Peyer's patch (tissue), 4 donors: Measurements from ENCODE around the gene HRG. TPM values are rescaled to one million over a fixed set of nuclear protein-coding genes. Genes with fewer than 3 reads are reported as not detected.

Experiments used
- DNase-seq, 3 donors: peaks; one replicate each; pipeline ENCODE4 v3.0.0-alpha.2; 2017 to 2019
- H3K27ac ChIP-seq, 4 donors: fragments of 200-600 bp; sonication (generic); one replicate each; pipeline ENCODE4 v1.5.1; 2016 to 2019
- H3K27me3 ChIP-seq, 2 donors: fragments of 200-600 bp; sonication (generic); one replicate each; pipeline ENCODE4 v1.5.1; 2019
- H3K36me3 ChIP-seq, 3 donors: fragments of 200-600 bp; sonication (generic); one replicate each; pipeline ENCODE4 v1.5.1; 2016 to 2019
- H3K4me1 ChIP-seq, 4 donors: fragments of 200-600 bp; sonication (generic); one replicate each; pipeline ENCODE4 v1.5.1; 2016 to 2019
- H3K4me3 ChIP-seq, 4 donors: fragments of 200-600 bp; sonication (generic); 1 replicate in 3 of 4; 2 replicates in 1 of 4; pipeline ENCODE4 v1.5.1; 2016 to 2019; ENCODE audit warnings: mild to moderate bottlenecking in 1 of 4
- H3K9me3 ChIP-seq, 4 donors: fragments of 200-600 bp; sonication (generic); one replicate each; pipeline ENCODE4 v1.5.1; 2016 to 2019; ENCODE audit warnings: mild to moderate bottlenecking in 1 of 4
- CTCF ChIP-seq, 6 experiments: fragments of 450-650 bp in 4 of 6; fragments of 200-600 bp in 2 of 6; sonication (generic) in 1 of 6; IDR thresholded peaks; one replicate each; pipeline ENCODE4 v1.5.1; 2017 to 2019; ENCODE audit warnings: antibody characterized with exemption in 6 of 6, mild to moderate bottlenecking in 3 of 6, moderate library complexity in 1 of 6
- POLR2A ChIP-seq, 2 donors: fragments of 450-650 bp; IDR thresholded peaks; one replicate each; pipeline ENCODE4 v1.5.1; 2017; ENCODE audit warnings: antibody characterized with exemption in 2 of 2, mild to moderate bottlenecking in 2 of 2, moderate library complexity in 2 of 2
- total RNA-seq, 4 donors: library from RNA; depleted of rRNA; stranded (reverse); fragments of >200 nt; gene quantifications; one replicate each; pipeline ENCODE4 v1.1.0, GENCODE V29; 2016

HRG gene
- total RNA-seq, result not detected

GRCh38 chr3:186665625-186666188, at the start of gene HRG:
Gene HRG, plus strand, starts transcription at chr3:186666014. Its CDS starts 18 bp downstream, at chr3:186666032.
- H3K27ac ChIP-seq, result no peak within 1 kb of the TSS
- no peak for TF ChIP-seq CTCF (IDR thresholded peaks at IDR 0.05)
- TF ChIP-seq POLR2A (IDR thresholded peaks at IDR 0.05), result no peak
- H3K36me3 ChIP-seq, result no peaks in the 10 kb centered on the region
- H3K4me1 ChIP-seq, result no peaks in the 10 kb centered on the region
- H3K4me3 ChIP-seq, result no peak within 1 kb of the TSS
- no peaks in the 10 kb centered on the region for H3K27me3 ChIP-seq
- DNase-seq, result no peak
- no peaks in the 10 kb centered on the region for H3K9me3 ChIP-seq

- DNase-seq, result no peak
- no peak for TF ChIP-seq CTCF (IDR thresholded peaks at IDR 0.05)
- TF ChIP-seq POLR2A (IDR thresholded peaks at IDR 0.05), result no peak
- H3K27ac ChIP-seq, result no peak overlapping the region
- no peaks in the 10 kb centered on the region for H3K9me3 ChIP-seq
- H3K4me3 ChIP-seq, result no peak overlapping the region
- H3K27me3 ChIP-seq, result no peaks in the 10 kb centered on the region
- H3K4me1 ChIP-seq, result no peaks in the 10 kb centered on the region
- H3K36me3 ChIP-seq, result no peaks in the 10 kb centered on the region
These were observed 49.6 kb upstream of the HRG start for GRCh38 chr3:186616299-186616617.

- peak; percentile 67 to 91 (median 89) for TF ChIP-seq CTCF (IDR thresholded peaks at IDR 0.05)
- no peak for TF ChIP-seq POLR2A (IDR thresholded peaks at IDR 0.05)
- H3K36me3 ChIP-seq, result no peaks in the 10 kb centered on the region
- DNase-seq, result peak; percentile 77 to 93 (median 86)
- H3K4me1 ChIP-seq, result no peaks in the 10 kb centered on the region
- H3K27me3 ChIP-seq, result no peaks in the 10 kb centered on the region
- H3K27ac ChIP-seq, result no peak overlapping the region
- no peaks in the 10 kb centered on the region for H3K9me3 ChIP-seq
- H3K4me3 ChIP-seq, result peak overlapping the region in 2 of 4 donors; percentile 11 to 19
These were observed 48.5 kb upstream of the HRG start for GRCh38 chr3:186617036-186617946.

- Histone ChIP-seq H3K36me3 (no peaks in the 10 kb centered on the region), H3K27me3 (no peaks in the 10 kb centered on the region), H3K4me1 (no peaks in the 10 kb centered on the region), H3K27ac (no peak overlapping the region), H3K9me3 (no peaks in the 10 kb centered on the region), H3K4me3 (no peak overlapping the region)
- no peak for DNase-seq
- TF ChIP-seq POLR2A (IDR thresholded peaks at IDR 0.05) (no peak), CTCF (IDR thresholded peaks at IDR 0.05) (no peak)
These were observed 47.4 kb upstream of the HRG start for GRCh38 chr3:186618318-186618938.

GRCh38 chr3:186619787-186620212, 46.0 kb upstream of the HRG start:
- no peak overlapping the region for H3K4me3 ChIP-seq
- no peaks in the 10 kb centered on the region for H3K27me3 ChIP-seq

More at GRCh38 chr3:186619787-186620212, 46.0 kb upstream of the HRG start:
- Histone ChIP-seq H3K9me3 (no peaks in the 10 kb centered on the region), H3K27ac (no peak overlapping the region), H3K4me1 (no peaks in the 10 kb centered on the region), H3K36me3 (no peaks in the 10 kb centered on the region)
- DNase-seq, result no peak
- TF ChIP-seq CTCF (IDR thresholded peaks at IDR 0.05), result no peak
- TF ChIP-seq POLR2A (IDR thresholded peaks at IDR 0.05), result no peak
